Astrocyte of the hippocampus (primary cell): ENCODE measurements around the gene OMP.

Experiments used
- DNase-seq: peaks from one replicate; pipeline ENCODE4 v3.0.0; 2011; ENCODE audit warnings: low read depth, low spot score

Gene OMP

GRCh38 chr11:77139201-77139600 is 36.6 kb downstream of the OMP start:
- DNase-seq: no peak

- DNase-seq: no peak
These were observed 37.7 kb downstream of the OMP start for GRCh38 chr11:77140231-77140851.

DNA sequence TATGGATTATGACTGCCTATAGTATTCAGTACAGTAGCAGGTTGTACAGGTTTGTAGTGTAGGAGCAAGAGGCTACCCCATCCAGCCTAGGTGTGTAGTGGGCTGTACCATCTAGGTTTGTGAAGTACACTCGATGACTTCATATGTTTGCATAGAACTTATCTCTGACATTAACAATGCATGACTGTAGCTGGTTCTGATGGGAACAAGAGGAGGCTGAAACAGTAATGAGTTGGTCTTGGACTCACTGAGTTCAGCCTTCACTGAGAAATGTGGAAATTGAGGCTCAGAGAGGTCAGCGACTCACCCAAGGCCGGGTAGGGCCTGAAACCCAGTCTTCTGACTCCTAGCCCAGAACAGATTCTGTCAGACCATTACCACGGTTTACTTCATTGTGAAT is 38.4 kb downstream of the OMP start:
- DNase-seq: peak; percentile 56

- DNase-seq: no peak
These were observed 38.8 kb downstream of the OMP start for GRCh38 chr11:77141475-77141874.

- DNase-seq: no peak
These were observed 39.7 kb downstream of the OMP start for GRCh38 chr11:77142091-77142975.

DNA sequence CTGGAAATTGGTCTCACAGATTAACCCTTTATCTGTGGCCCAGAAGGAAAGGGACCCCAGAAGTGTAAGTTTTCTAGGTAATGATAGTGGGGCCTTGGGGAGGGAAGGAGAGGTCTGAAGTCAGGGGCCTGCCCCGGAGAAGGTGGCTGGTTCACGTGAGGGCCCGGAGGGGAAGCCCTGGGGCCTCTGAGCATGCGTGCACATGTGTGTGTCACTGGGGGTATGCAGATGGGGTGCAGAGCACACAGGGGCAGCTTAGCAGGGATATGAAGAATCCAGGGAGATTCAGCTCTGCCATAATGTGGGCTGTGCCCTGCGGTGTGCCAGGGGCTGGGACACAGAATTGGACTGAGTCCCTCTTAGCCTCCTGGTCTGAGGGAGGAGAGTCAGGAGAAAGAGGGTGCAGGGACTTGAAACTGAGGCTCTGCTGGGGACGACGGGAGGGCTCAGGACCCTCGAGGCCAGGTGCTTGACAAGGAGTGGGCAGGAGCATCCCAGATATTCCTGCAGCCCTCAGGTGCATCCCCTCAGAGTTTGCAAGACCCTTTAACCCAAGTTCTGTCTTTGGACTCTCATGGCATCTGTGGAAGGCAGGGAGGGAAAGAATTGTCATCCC is 40.9 kb downstream of the OMP start:
- no peak for DNase-seq

GRCh38 chr11:77144196-77144856 is 41.7 kb downstream of the OMP start:
- DNase-seq: peak; percentile 11

DNA sequence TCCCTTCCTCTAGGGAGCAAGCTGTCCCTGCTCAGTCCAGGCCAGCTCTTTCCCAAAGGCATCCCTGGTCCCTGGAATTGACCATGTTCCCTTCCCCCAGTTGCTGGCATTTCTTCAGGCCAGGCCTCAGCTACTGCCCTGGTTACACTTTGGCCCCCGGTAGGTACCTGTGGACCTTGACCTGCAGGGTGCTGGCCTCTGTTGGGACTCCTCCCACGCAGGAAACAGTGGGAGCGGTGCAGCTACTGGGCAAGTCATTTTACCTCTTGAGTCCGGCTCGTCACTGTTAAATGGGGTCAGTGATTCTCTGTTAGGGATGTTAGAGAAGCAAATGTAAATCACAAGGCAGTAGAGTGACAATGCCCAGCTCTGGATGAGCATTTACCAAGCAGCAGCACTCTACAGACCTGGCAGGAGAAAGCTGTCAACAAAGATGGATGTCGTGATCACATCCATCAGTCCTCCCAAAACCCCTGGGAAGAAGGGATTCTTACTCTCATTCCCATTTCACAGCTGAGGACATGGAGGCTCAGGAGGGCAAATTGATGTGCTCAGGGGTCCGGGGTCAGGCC is 42.3 kb downstream of the OMP start:
- DNase-seq: no peak

DNA sequence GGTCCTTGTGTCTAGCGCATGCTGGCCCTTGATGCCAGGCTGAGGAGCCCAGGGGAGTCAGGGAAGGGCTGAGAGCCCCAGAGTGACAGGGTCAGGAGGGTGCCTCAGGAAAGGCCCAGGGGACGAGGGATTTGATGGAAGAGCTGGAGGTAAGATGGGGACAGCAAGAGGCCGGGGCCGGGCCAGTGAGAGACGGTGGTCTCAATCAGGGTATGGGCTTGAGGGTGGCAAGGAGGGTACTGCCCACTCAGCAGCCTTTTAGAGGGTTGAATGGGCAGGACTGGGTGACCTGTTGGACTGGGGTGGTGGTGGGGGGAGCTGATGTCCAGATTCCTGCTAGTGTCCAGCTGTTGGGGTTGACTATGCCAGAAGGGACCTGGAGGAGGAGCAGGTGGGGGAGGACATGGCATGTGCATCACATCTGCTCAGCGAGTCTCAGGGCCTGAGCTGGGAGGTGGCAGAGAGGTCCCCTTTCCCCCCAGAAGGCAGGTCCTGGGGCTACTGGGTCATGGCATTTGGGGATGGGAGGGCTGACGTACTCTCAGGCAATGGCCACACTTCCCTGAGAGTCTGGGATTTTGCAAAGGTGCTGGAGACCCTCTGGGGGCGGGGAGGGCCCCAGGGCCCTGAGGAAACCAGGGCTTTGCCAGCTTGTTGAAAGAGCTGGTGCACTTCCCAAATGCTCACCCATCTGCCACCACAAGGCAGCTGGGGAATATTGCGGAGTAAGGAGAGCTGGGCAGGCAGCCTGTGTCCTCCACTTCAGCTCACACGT is 43.8 kb downstream of the OMP start:
- no peak for DNase-seq

GRCh38 chr11:77147036-77147315 is 44.3 kb downstream of the OMP start:
- DNase-seq: no peak

- peak; percentile 38 for DNase-seq
These were observed 45.2 kb downstream of the OMP start for GRCh38 chr11:77147668-77148321.

GRCh38 chr11:77148963-77149715 is 46.5 kb downstream of the OMP start:
- no peak for DNase-seq

DNA sequence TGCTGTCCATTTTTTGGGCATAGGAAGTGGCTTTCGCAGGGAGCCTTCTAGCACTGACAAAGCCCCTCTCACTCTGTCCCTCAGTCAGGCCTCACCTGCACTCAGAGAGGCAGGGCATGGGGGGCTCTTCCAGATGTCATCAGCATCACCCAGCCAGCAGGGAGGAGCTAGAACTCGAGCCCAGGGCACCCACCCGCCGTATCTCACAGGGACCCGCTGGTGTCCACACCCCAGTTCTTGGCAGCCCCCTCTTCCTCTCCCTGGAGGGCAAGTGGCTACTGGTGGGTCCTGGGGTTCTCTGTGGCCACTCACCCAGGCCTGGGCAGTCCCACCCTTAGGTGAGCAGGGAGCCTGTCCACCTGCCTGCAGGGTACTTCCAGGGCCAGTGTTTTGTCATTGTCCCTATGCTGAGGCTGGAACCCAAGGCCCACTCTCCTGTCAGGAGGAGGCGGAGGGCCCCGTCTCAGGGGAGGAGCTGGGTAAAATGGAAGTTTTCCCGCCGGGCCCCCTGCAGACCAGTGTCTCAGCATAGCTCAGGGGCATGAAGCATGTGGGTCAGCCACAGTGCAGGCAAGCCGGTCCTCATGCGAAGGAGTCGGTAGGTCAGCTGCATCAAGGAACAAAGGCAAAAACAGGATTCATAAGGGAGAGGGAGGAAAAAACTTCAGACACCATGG is 47.2 kb downstream of the OMP start:
- DNase-seq: no peak

GRCh38 chr11:77150836-77151235 is 48.2 kb downstream of the OMP start:
- DNase-seq: no peak

DNA sequence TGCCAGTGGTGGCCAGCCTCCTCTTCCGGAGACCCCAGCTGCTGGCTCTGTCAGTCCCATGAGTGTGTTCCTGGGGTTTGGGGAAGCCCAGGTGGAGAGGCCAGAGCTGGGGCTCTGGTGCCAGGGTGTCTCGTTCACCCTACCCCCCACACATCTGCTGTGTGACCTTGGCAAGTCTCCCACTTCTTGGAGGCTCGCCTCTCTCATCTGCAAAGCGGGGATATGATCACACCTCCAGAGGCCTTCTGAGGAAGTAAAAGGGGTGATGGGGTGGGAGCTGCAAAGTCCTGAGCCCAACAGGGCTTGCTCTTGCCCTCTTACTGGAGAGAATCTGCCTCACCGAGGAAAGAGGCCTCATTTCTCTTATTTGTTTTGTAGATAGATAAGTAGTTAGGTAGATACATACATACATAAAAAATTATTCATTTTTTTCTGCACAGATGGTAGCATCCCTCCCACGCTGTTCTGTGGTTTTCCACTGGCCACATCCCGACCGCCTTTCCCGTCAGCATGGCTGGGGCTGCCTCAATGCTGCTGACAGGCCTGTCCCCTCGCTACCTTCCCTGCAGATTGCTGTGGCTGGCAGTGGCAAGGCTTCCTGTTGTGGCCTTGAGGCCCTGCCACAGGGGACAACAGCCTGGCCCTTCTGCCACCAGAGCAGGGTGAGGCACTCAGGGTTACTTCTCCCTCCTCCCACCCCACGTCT is 49.3 kb downstream of the OMP start:
- no peak for DNase-seq

- DNase-seq: peak; percentile 41
These were observed 50.2 kb downstream of the OMP start for GRCh38 chr11:77152846-77153245.
